Choroid plexus epithelial cell (primary cell): ENCODE measurements around the gene MRPL16.

Source experiments
- DNase-seq: peaks from one replicate; pipeline ENCODE4 v3.0.0-alpha.2; 2010; ENCODE audit warnings: low read depth
- H3K4me3 ChIP-seq: 2 replicates; pipeline ENCODE4 v1.5.1; 2011; ENCODE audit warnings: low read depth, mild to moderate bottlenecking, control low read depth, low read length, moderate library complexity
- CTCF ChIP-seq: conservative IDR thresholded peaks from 2 replicates; pipeline ENCODE4 v1.5.1; 2011; ENCODE audit warnings: low read depth, mild to moderate bottlenecking, control low read depth, inconsistent platforms, low read length, moderate library complexity

Gene MRPL16

GRCh38 chr11:59801160-59801706 lies 9.3 kb downstream of the MRPL16 start:
- no peak for DNase-seq
- H3K4me3 ChIP-seq: no peak overlapping the region
- TF ChIP-seq CTCF: no peak

- no peak for DNase-seq
- H3K4me3 ChIP-seq: no peak overlapping the region
- no peak for TF ChIP-seq CTCF
Measured at GRCh38 chr11:59800390-59801025, 10.1 kb downstream of the MRPL16 start.

GRCh38 chr11:59794417-59794816 lies 16.2 kb downstream of the MRPL16 start:
- no peak overlapping the region for H3K4me3 ChIP-seq
- TF ChIP-seq CTCF: no peak

GRCh38 chr11:59792507-59792906 lies 18.1 kb downstream of the MRPL16 start:
- DNase-seq: no peak
- no peak for TF ChIP-seq CTCF
- no peak overlapping the region for H3K4me3 ChIP-seq

More at GRCh38 chr11:59794417-59794816, 16.2 kb downstream of the MRPL16 start:
- DNase-seq: no peak

- DNase-seq: no peak
- TF ChIP-seq CTCF: no peak
- no peak overlapping the region for H3K4me3 ChIP-seq
Measured at GRCh38 chr11:59791639-59792038, 18.9 kb downstream of the MRPL16 start.

GRCh38 chr11:59787816-59788215 lies 22.8 kb downstream of the MRPL16 start:
- H3K4me3 ChIP-seq: no peak overlapping the region

More at GRCh38 chr11:59787816-59788215, 22.8 kb downstream of the MRPL16 start:
- no peak for TF ChIP-seq CTCF
- peak; percentile 69 for DNase-seq
